PC-3 (cell line): Measurements from ENCODE around the gene OPN1MW. TPM values are rescaled to one million over a fixed set of nuclear protein-coding genes. Genes with fewer than 3 reads are reported as not detected.
"Not testable (repeated sequence)": the region's sequence is repeated elsewhere in the genome, so short reads cannot be mapped to it uniquely, and the experiment has no call there.

Source experiments
- ATAC-seq: fragments of 200-7000 bp; cut with Tn5 transposase; 2 replicates; pipeline ENCODE4 v1.9.1; 2020; ENCODE audit warnings: mild to moderate bottlenecking, moderate library complexity
- BruUV-seq: library from RNA; stranded (reverse); fragments of 400-500 nt; replicated peaks from 2 replicates; lab custom pipeline; 2021; lab: Mats Ljungman, UMichigan
- CTCF ChIA-PET: fragments of 300-600 bp; sonication (Branson Sonifier 250); formaldehyde crosslinking; loops from one replicate; lab custom pipeline; 2022; ENCODE audit warnings: antibody characterized with exemption; lab: Charles Lee
- POLR2A ChIA-PET: fragments of 300-600 bp; sonication (Branson Sonifier 250); formaldehyde crosslinking; loops from one replicate; lab custom pipeline; 2022; ENCODE audit warnings: antibody characterized with exemption; ENCODE audit not compliant: unreplicated experiment; lab: Charles Lee
- DNase-seq: peaks from one replicate; pipeline ENCODE4 v3.0.0-alpha.2; 2015
- H2AFZ ChIP-seq: fragments of 300-600 bp; sonication (generic); 2 replicates; pipeline ENCODE4 v1.6.0; 2016; ENCODE audit warnings: antibody characterized with exemption, low read length
- H3F3A ChIP-seq: fragments of 300-600 bp; sonication (generic); one replicate; pipeline ENCODE4 v1.6.0; 2017; ENCODE audit warnings: antibody characterized with exemption, low read length, control low read depth, mild to moderate bottlenecking; ENCODE audit not compliant: unreplicated experiment
- H3K27ac ChIP-seq: fragments of 300-600 bp; sonication (generic); 2 replicates; pipeline ENCODE4 v1.5.1; 2016; ENCODE audit warnings: mild to moderate bottlenecking, low read length
- H3K27me3 ChIP-seq: fragments of 300-600 bp; sonication (generic); 2 replicates; pipeline ENCODE4 v1.6.1; 2016; ENCODE audit warnings: low read length, mixed read lengths
- H3K36me3 ChIP-seq: fragments of 300-600 bp; sonication (generic); 2 replicates; pipeline ENCODE4 v1.6.1; 2016; ENCODE audit warnings: low read depth, mixed run types, low read length, mixed read lengths
- H3K4me1 ChIP-seq: fragments of 300-600 bp; sonication (generic); 2 replicates; pipeline ENCODE4 v1.5.1; 2016; ENCODE audit warnings: low read length; ENCODE audit not compliant: insufficient read depth
- H3K4me2 ChIP-seq: fragments of 300-600 bp; sonication (generic); 2 replicates; pipeline ENCODE4 v1.6.0; 2016; ENCODE audit warnings: low read length
- H3K4me3 ChIP-seq: fragments of 300-600 bp; sonication (generic); 2 replicates; pipeline ENCODE4 v1.5.1; 2016; ENCODE audit warnings: mild to moderate bottlenecking, low read length, mixed read lengths
- H3K79me2 ChIP-seq: fragments of 300-600 bp; sonication (generic); 2 replicates; pipeline ENCODE4 v1.6.1; 2017; ENCODE audit warnings: low read length, mixed read lengths
- H3K9ac ChIP-seq: fragments of 300-600 bp; sonication (generic); 2 replicates; pipeline ENCODE4 v1.6.0; 2016; ENCODE audit warnings: mild to moderate bottlenecking, low read length
- H3K9me2 ChIP-seq: fragments of 300-600 bp; sonication (generic); replicated peaks from 2 replicates; pipeline ENCODE4 v1.6.1; 2016; ENCODE audit warnings: mixed run types, low read length, mixed read lengths
- H3K9me3 ChIP-seq: fragments of 300-600 bp; sonication (generic); 2 replicates; pipeline ENCODE4 v1.6.1; 2016; ENCODE audit warnings: low read length, mixed read lengths
- H4K20me1 ChIP-seq: fragments of 300-600 bp; sonication (generic); 2 replicates; pipeline ENCODE4 v1.6.1; 2016; ENCODE audit warnings: low read length, mixed read lengths
- intact Hi-C: fragments of 100-400 bp; cut with micrococcal nuclease; formaldehyde crosslinking; loops from 2 replicates; pipeline ENCODE4 v1.9.0; 2023
- total RNA-seq: library from RNA; depleted of rRNA; stranded (reverse); fragments of >200 nt; gene quantifications from 2 replicates; pipeline ENCODE4 v1.2.3, GENCODE V29; 2014

The OPN1MW gene
- total RNA-seq, 1 experiment from 2014 or later: not detected

GRCh38 chrX:154157207-154157606 is 25.2 kb upstream of the OPN1MW start:
- ATAC-seq, intact Hi-C loops, H2AFZ ChIP-seq: not testable (repeated sequence)

GRCh38 chrX:154159345-154159744 is 23.1 kb upstream of the OPN1MW start:
- H2AFZ ChIP-seq, H3K27ac ChIP-seq, DNase-seq, H3K79me2 ChIP-seq, H3K4me1 ChIP-seq, H3K9me3 ChIP-seq, CTCF ChIA-PET, POLR2A ChIA-PET, intact Hi-C loops, H4K20me1 ChIP-seq, H3K4me3 ChIP-seq, H3K4me2 ChIP-seq, H3K9me2 ChIP-seq, H3K27me3 ChIP-seq, H3F3A ChIP-seq, H3K36me3 ChIP-seq, ATAC-seq, H3K9ac ChIP-seq, BruUV-seq: not testable (repeated sequence)

More at GRCh38 chrX:154157207-154157606, 25.2 kb upstream of the OPN1MW start:
- H3F3A ChIP-seq, H3K9ac ChIP-seq, H3K27me3 ChIP-seq, POLR2A ChIA-PET, H3K4me3 ChIP-seq, H3K79me2 ChIP-seq, BruUV-seq, H3K9me3 ChIP-seq, H4K20me1 ChIP-seq, H3K4me2 ChIP-seq, CTCF ChIA-PET, H3K4me1 ChIP-seq, H3K9me2 ChIP-seq, H3K27ac ChIP-seq, H3K36me3 ChIP-seq, DNase-seq: not testable (repeated sequence)

GRCh38 chrX:154164902-154165301 is 17.5 kb upstream of the OPN1MW start:
- ATAC-seq, H3K9me2 ChIP-seq, H3K4me3 ChIP-seq, H3K27me3 ChIP-seq, H3K79me2 ChIP-seq, H3F3A ChIP-seq, intact Hi-C loops, DNase-seq, H3K9me3 ChIP-seq, H3K27ac ChIP-seq, CTCF ChIA-PET, H3K4me1 ChIP-seq, POLR2A ChIA-PET, H3K36me3 ChIP-seq, H3K9ac ChIP-seq, H3K4me2 ChIP-seq, H4K20me1 ChIP-seq, BruUV-seq, H2AFZ ChIP-seq: not testable (repeated sequence)

- not testable (repeated sequence) for ATAC-seq
Measured at GRCh38 chrX:154168384-154168783, 14.0 kb upstream of the OPN1MW start.

GRCh38 chrX:154172535-154172943 is 9.9 kb upstream of the OPN1MW start:
- H4K20me1 ChIP-seq, H3K4me1 ChIP-seq, H3K27me3 ChIP-seq, H3K9me3 ChIP-seq, H2AFZ ChIP-seq, H3K9ac ChIP-seq, intact Hi-C loops, H3K9me2 ChIP-seq, H3K27ac ChIP-seq, CTCF ChIA-PET, POLR2A ChIA-PET, H3K4me2 ChIP-seq, H3K4me3 ChIP-seq, BruUV-seq, DNase-seq, H3K36me3 ChIP-seq, H3K79me2 ChIP-seq, H3F3A ChIP-seq: not testable (repeated sequence)
- ATAC-seq: peak; percentile 97

More at GRCh38 chrX:154168384-154168783, 14.0 kb upstream of the OPN1MW start:
- H3K9ac ChIP-seq, DNase-seq, intact Hi-C loops, H3K9me3 ChIP-seq, H3K27ac ChIP-seq, POLR2A ChIA-PET, BruUV-seq, H4K20me1 ChIP-seq, H2AFZ ChIP-seq, H3K27me3 ChIP-seq, CTCF ChIA-PET, H3K79me2 ChIP-seq, H3K4me1 ChIP-seq, H3K4me2 ChIP-seq, H3F3A ChIP-seq, H3K36me3 ChIP-seq, H3K4me3 ChIP-seq, H3K9me2 ChIP-seq: not testable (repeated sequence)

GRCh38 chrX:154174356-154174755 is 8.0 kb upstream of the OPN1MW start:
- ATAC-seq, intact Hi-C loops, H3K4me3 ChIP-seq, H3K9ac ChIP-seq, H3K27ac ChIP-seq, CTCF ChIA-PET, H4K20me1 ChIP-seq, DNase-seq, H3K36me3 ChIP-seq, POLR2A ChIA-PET, H3K79me2 ChIP-seq, H3K27me3 ChIP-seq, H3K9me2 ChIP-seq, BruUV-seq, H2AFZ ChIP-seq, H3K9me3 ChIP-seq, H3K4me1 ChIP-seq, H3K4me2 ChIP-seq, H3F3A ChIP-seq: not testable (repeated sequence)

GRCh38 chrX:154183794-154184193 is 1.4 kb downstream of the OPN1MW start:
- ATAC-seq, H4K20me1 ChIP-seq, DNase-seq, H3K27ac ChIP-seq, CTCF ChIA-PET, POLR2A ChIA-PET, H3K36me3 ChIP-seq, H3K9me3 ChIP-seq, H3K4me1 ChIP-seq, H3K4me3 ChIP-seq, H3K4me2 ChIP-seq, H3K27me3 ChIP-seq, intact Hi-C loops, H3K79me2 ChIP-seq, H3K9ac ChIP-seq, H2AFZ ChIP-seq, H3K9me2 ChIP-seq, BruUV-seq, H3F3A ChIP-seq: not testable (repeated sequence)
